Loucy (cell line): ENCODE data around the gene AGR3.

Source experiments
- H2AFZ ChIP-seq: fragments of 200-600 bp; sonication (generic); 2 replicates; pipeline ENCODE4 v1.6.0; 2016; ENCODE audit warnings: antibody characterized with exemption, mild to moderate bottlenecking, low read length, moderate library complexity
- H3F3A ChIP-seq: fragments of 200-600 bp; 2 replicates; pipeline ENCODE4 v1.6.0; 2016; ENCODE audit warnings: antibody characterized with exemption, low read depth, mild to moderate bottlenecking
- H3K27me3 ChIP-seq: fragments of 200-600 bp; sonication (generic); 2 replicates; pipeline ENCODE4 v1.6.1; 2014; ENCODE audit warnings: low read length, mild to moderate bottlenecking; ENCODE audit not compliant: insufficient read depth, poor library complexity, severe bottlenecking
- H3K36me3 ChIP-seq: fragments of 200-600 bp; sonication (generic); 2 replicates; pipeline ENCODE4 v1.6.1; 2016; ENCODE audit warnings: low read length; ENCODE audit not compliant: insufficient read depth
- H3K4me1 ChIP-seq: fragments of 200-600 bp; sonication (generic); 2 replicates; pipeline ENCODE4 v1.5.1; 2014; ENCODE audit warnings: low read length, mild to moderate bottlenecking; ENCODE audit not compliant: insufficient read depth, poor library complexity, severe bottlenecking
- H3K4me2 ChIP-seq: fragments of 200-600 bp; sonication (generic); 2 replicates; pipeline ENCODE4 v1.6.0; 2014; ENCODE audit warnings: antibody characterized with exemption, low read length, low read depth, mild to moderate bottlenecking; ENCODE audit not compliant: poor library complexity, severe bottlenecking
- H3K4me3 ChIP-seq: fragments of 200-600 bp; sonication (generic); 2 replicates; pipeline ENCODE4 v1.5.1; 2014; ENCODE audit warnings: low read length, mild to moderate bottlenecking, mixed read lengths; ENCODE audit not compliant: poor library complexity, severe bottlenecking
- H3K79me2 ChIP-seq: fragments of 200-600 bp; sonication (generic); 2 replicates; pipeline ENCODE4 v1.6.1; 2014; ENCODE audit warnings: low read length; ENCODE audit not compliant: insufficient read depth
- H3K9ac ChIP-seq: fragments of 200-600 bp; sonication (generic); 2 replicates; pipeline ENCODE4 v1.6.0; 2014; ENCODE audit warnings: mild to moderate bottlenecking, low read depth, low read length, moderate library complexity; ENCODE audit not compliant: poor library complexity, severe bottlenecking
- H3K9me2 ChIP-seq: fragments of 200-600 bp; sonication (generic); replicated peaks from 2 replicates; pipeline ENCODE4 v1.6.1; 2016; ENCODE audit warnings: low read depth, low read length, mixed read lengths
- H3K9me3 ChIP-seq: fragments of 200-600 bp; sonication (generic); 2 replicates; pipeline ENCODE4 v1.6.1; 2014; ENCODE audit warnings: mild to moderate bottlenecking, antibody characterized with exemption, low read length, low read depth; ENCODE audit not compliant: insufficient read depth
- H4K20me1 ChIP-seq: fragments of 200-600 bp; sonication (generic); 2 replicates; pipeline ENCODE4 v1.6.0; 2014; ENCODE audit warnings: antibody characterized with exemption, low read length, mild to moderate bottlenecking; ENCODE audit not compliant: insufficient read depth, poor library complexity, severe bottlenecking
- CTCF ChIP-seq: fragments of 200-600 bp; sonication (generic); conservative IDR thresholded peaks from 2 replicates; pipeline ENCODE4 v1.5.1; 2014; ENCODE audit warnings: mild to moderate bottlenecking, antibody characterized with exemption, low read length
- EZH2phosphoT487 ChIP-seq: fragments of 200-600 bp; IDR thresholded peaks from 2 replicates; pipeline ENCODE4 v1.6.1; 2018; ENCODE audit warnings: antibody characterized with exemption, mild to moderate bottlenecking, moderate library complexity, borderline replicate concordance

The AGR3 gene

GRCh38 chr7:16845746-16846145, 36.0 kb downstream of the AGR3 start:
- TF ChIP-seq EZH2phosphoT487: no peak
- no peak for TF ChIP-seq CTCF
- no peaks in the 10 kb centered on the region for H3K4me1 ChIP-seq
- no peak overlapping the region for H3K9ac ChIP-seq
- no peak overlapping the region for H2AFZ ChIP-seq
- H3K9me3 ChIP-seq: no peaks in the 10 kb centered on the region
- H3F3A ChIP-seq: no peaks in the 10 kb centered on the region
- no peaks in the 10 kb centered on the region for H3K79me2 ChIP-seq
- no peak overlapping the region for H3K4me2 ChIP-seq
- H3K27me3 ChIP-seq: no peaks in the 10 kb centered on the region
- H3K36me3 ChIP-seq: no peaks in the 10 kb centered on the region
- H4K20me1 ChIP-seq: no peaks in the 10 kb centered on the region
- H3K9me2 ChIP-seq: no peaks in the 10 kb centered on the region
- H3K4me3 ChIP-seq: no peak overlapping the region

GRCh38 chr7:16841681-16842080, 40.1 kb downstream of the AGR3 start:
- Histone ChIP-seq H3K9me3 (no peaks in the 10 kb centered on the region), H3K27me3 (no peaks in the 10 kb centered on the region), H3K4me3 (no peak overlapping the region), H3K9me2 (no peaks in the 10 kb centered on the region), H3K36me3 (no peaks in the 10 kb centered on the region), H3K4me2 (no peak overlapping the region), H2AFZ (no peak overlapping the region), H4K20me1 (no peaks in the 10 kb centered on the region), H3K9ac (no peak overlapping the region), H3F3A (no peaks in the 10 kb centered on the region), H3K79me2 (no peaks in the 10 kb centered on the region), H3K4me1 (no peaks in the 10 kb centered on the region)
- TF ChIP-seq EZH2phosphoT487 (no peak), CTCF (no peak)

GRCh38 chr7:16840094-16840493, 41.7 kb downstream of the AGR3 start:
- H3K4me3 ChIP-seq: no peak overlapping the region
- no peak overlapping the region for H3K4me2 ChIP-seq
- H3K9me3 ChIP-seq: no peaks in the 10 kb centered on the region
- H3K36me3 ChIP-seq: no peaks in the 10 kb centered on the region
- H3K79me2 ChIP-seq: no peaks in the 10 kb centered on the region
- no peak overlapping the region for H3K9ac ChIP-seq
- H2AFZ ChIP-seq: no peak overlapping the region
- no peaks in the 10 kb centered on the region for H3K4me1 ChIP-seq
- no peaks in the 10 kb centered on the region for H3K27me3 ChIP-seq
- TF ChIP-seq EZH2phosphoT487: no peak
- TF ChIP-seq CTCF: no peak
- no peaks in the 10 kb centered on the region for H4K20me1 ChIP-seq
- H3F3A ChIP-seq: no peaks in the 10 kb centered on the region
- no peaks in the 10 kb centered on the region for H3K9me2 ChIP-seq
